ENCODE results near the gene SLIT3. TPM values are rescaled to one million over a fixed set of nuclear protein-coding genes. Genes with fewer than 3 reads are reported as not detected.

The SLIT3 gene
- total RNA-seq, 1 experiment from 2014 or later = not detected

GRCh38 chr5:168647083-168647482, 653.9 kb downstream of the SLIT3 start:
- intact Hi-C loops (cut with micrococcal nuclease; ENCODE audit: unreplicated experiment) = no loop called here
- POLR2A ChIA-PET (ENCODE audit: unreplicated experiment) = no interaction called here

GRCh38 chr5:168646335-168646734, 654.6 kb downstream of the SLIT3 start:
- CTCF ChIA-PET = no interaction called here
- H3K9me2 ChIP-seq (ENCODE audit: insufficient read depth) = no peaks in the 10 kb centered on the region
- no peak overlapping the region for H3K27ac ChIP-seq
- peaks cover 16% of the 10 kb centered on the region for H3K4me1 ChIP-seq (replicated peaks; ENCODE audit: insufficient read depth)
- POLR2A ChIA-PET (ENCODE audit: unreplicated experiment) = no interaction called here
- intact Hi-C loops (cut with micrococcal nuclease; ENCODE audit: unreplicated experiment) = no loop called here
- H3K4me3 ChIP-seq = no peak overlapping the region
- no peak overlapping the region for H2AFZ ChIP-seq
- no peak for TF ChIP-seq CTCF (conservative IDR thresholded peaks at IDR 0.05)
- no peak for TF ChIP-seq EZH2 (IDR thresholded peaks at IDR 0.05; ENCODE audit: low read depth)
- no peaks in the 10 kb centered on the region for H3K36me3 ChIP-seq (ENCODE audit: low read depth)
- H3F3A ChIP-seq (ENCODE audit: insufficient read depth, low read depth) = 0 out of 2 replicates have a peak, but pooled peaks cover 11% of the 10 kb centered on the region
- H3K27me3 ChIP-seq (ENCODE audit: insufficient read depth, low read depth) = no peaks in the 10 kb centered on the region
- H3K79me2 ChIP-seq (ENCODE audit: low read depth) = no peaks in the 10 kb centered on the region
- BruUV-seq (replicated peaks) = no TSS peak
- H3K4me2 ChIP-seq = no peak overlapping the region
- peaks cover 9% of the 10 kb centered on the region; the same call in 1 of the 2 replicates for H3K9me3 ChIP-seq (ENCODE audit: insufficient read depth, low read depth)
- no peak for DNase-seq
- no peaks in the 10 kb centered on the region for H4K20me1 ChIP-seq (ENCODE audit: insufficient read depth)

More at GRCh38 chr5:168647083-168647482, 653.9 kb downstream of the SLIT3 start:
- Histone ChIP-seq H3K4me3 (no peak overlapping the region), H3F3A (ENCODE audit: insufficient read depth, low read depth) (0 out of 2 replicates have a peak, but pooled peaks cover 11% of the 10 kb centered on the region), H3K79me2 (ENCODE audit: low read depth) (no peaks in the 10 kb centered on the region), H3K9me2 (ENCODE audit: insufficient read depth) (no peaks in the 10 kb centered on the region), H3K27ac (no peak overlapping the region), H2AFZ (no peak overlapping the region), H4K20me1 (ENCODE audit: insufficient read depth) (no peaks in the 10 kb centered on the region), H3K9me3 (ENCODE audit: insufficient read depth, low read depth) (peaks cover 9% of the 10 kb centered on the region; the same call in 1 of the 2 replicates), H3K27me3 (ENCODE audit: insufficient read depth, low read depth) (no peaks in the 10 kb centered on the region), H3K36me3 (ENCODE audit: low read depth) (no peaks in the 10 kb centered on the region), H3K4me2 (no peak overlapping the region; the same call in 1 of the 2 replicates), H3K4me1 (replicated peaks; ENCODE audit: insufficient read depth) (peaks cover 16% of the 10 kb centered on the region)
- no TSS peak for BruUV-seq (replicated peaks)
- CTCF ChIA-PET = no interaction called here
- TF ChIP-seq CTCF (conservative IDR thresholded peaks at IDR 0.05) (no peak), EZH2 (IDR thresholded peaks at IDR 0.05; ENCODE audit: low read depth) (no peak)
- peak in 1 of 2 experiments; percentile 87 for DNase-seq

- H3K4me2 ChIP-seq = no peak overlapping the region
- H4K20me1 ChIP-seq (ENCODE audit: insufficient read depth) = no peaks in the 10 kb centered on the region
- H3F3A ChIP-seq (ENCODE audit: insufficient read depth, low read depth) = 0 out of 2 replicates have a peak, but pooled peaks cover 11% of the 10 kb centered on the region
- no peak overlapping the region for H2AFZ ChIP-seq
- H3K27ac ChIP-seq = no peak overlapping the region
- DNase-seq = no peak
- H3K36me3 ChIP-seq (ENCODE audit: low read depth) = no peaks in the 10 kb centered on the region
- TF ChIP-seq EZH2 (IDR thresholded peaks at IDR 0.05; ENCODE audit: low read depth) (no peak), CTCF (conservative IDR thresholded peaks at IDR 0.05) (no peak)
- ChIA-PET CTCF (no interaction called here), POLR2A (ENCODE audit: unreplicated experiment) (no interaction called here)
- peaks cover 9% of the 10 kb centered on the region; the same call in 1 of the 2 replicates for H3K9me3 ChIP-seq (ENCODE audit: insufficient read depth, low read depth)
- peaks cover 16% of the 10 kb centered on the region for H3K4me1 ChIP-seq (replicated peaks; ENCODE audit: insufficient read depth)
- intact Hi-C loops (cut with micrococcal nuclease; ENCODE audit: unreplicated experiment) = no loop called here
- no peak overlapping the region for H3K4me3 ChIP-seq
- H3K9me2 ChIP-seq (ENCODE audit: insufficient read depth) = no peaks in the 10 kb centered on the region
- no peaks in the 10 kb centered on the region for H3K27me3 ChIP-seq (ENCODE audit: insufficient read depth, low read depth)
- BruUV-seq (replicated peaks) = no TSS peak
- H3K79me2 ChIP-seq (ENCODE audit: low read depth) = no peaks in the 10 kb centered on the region
Observed at GRCh38 chr5:168645195-168645594, 655.7 kb downstream of the SLIT3 start.

Data from PC-9 (cell line).